Measurements from ENCODE around the gene RNF152.

- no peak for TF ChIP-seq SMYD3 (CRISPR knock-in tag; IDR thresholded peaks at IDR 0.05)
- TF ChIP-seq RFX5 (IDR thresholded peaks at IDR 0.05; ENCODE audit: low read depth, low read length) = no peak
- TF ChIP-seq REST (IDR thresholded peaks at IDR 0.05; ENCODE audit: borderline replicate concordance in 1 of 2, low read depth in 1 of 2, low read length in 2 of 2) = no peak
Measured at GRCh38 chr18:61785588-61785987, 107.2 kb downstream of the RNF152 start.
